HepG2 (cell line): ENCODE measurements around the gene PBLD. TPM values are rescaled to one million over a fixed set of nuclear protein-coding genes. Genes with fewer than 3 reads are reported as not detected.

Source experiments
- ATAC-seq: fragments of 200-7000 bp; cut with Tn5 transposase; 3 replicates; pipeline ENCODE4 v1.9.1; 2020; ENCODE audit warnings: mild to moderate bottlenecking, moderate library complexity
- BruUV-seq: library from RNA; stranded (reverse); fragments of 400-500 nt; replicated peaks from 2 replicates; lab custom pipeline; 2021; lab: Mats Ljungman, UMichigan
- CTCF ChIA-PET: fragments of 300-600 bp; formaldehyde crosslinking; extraction: SDS; loops from one replicate; lab custom pipeline; 2021; ENCODE audit warnings: low total read pairs, inconsistent platforms, low intra/inter-chr PET ratio; lab: Yijun Ruan, JAX
- POLR2A ChIA-PET: fragments of 350-600 bp; sonication (Branson Sonifier 250); formaldehyde crosslinking; loops from one replicate; lab custom pipeline; 2020; ENCODE audit warnings: antibody characterized with exemption, inconsistent platforms; lab: Yijun Ruan, JAX
- DNase-seq: peaks from one replicate; pipeline ENCODE4 v3.0.0-alpha.2; 2015; ENCODE audit warnings: low spot score
- FAIRE-seq: peaks from 3 replicates; lab custom pipeline; 2011; peaks lifted over from hg19 to GRCh38; lab: Jason Lieb, UNC
- H2AFZ ChIP-seq: one replicate; pipeline ENCODE4 v1.6.1; 2011; ENCODE audit warnings: low read length, inconsistent platforms
- H3K27ac ChIP-seq: fragments of 300-600 bp; 3 replicates; pipeline ENCODE4 v1.8.0; 2011; ENCODE audit warnings: mixed run types, mild to moderate bottlenecking, mixed read lengths, low read length, inconsistent platforms; ENCODE audit not compliant: insufficient read depth; ENCODE audit errors: extremely low read length
- H3K27me3 ChIP-seq, 2 experiments: fragments of 200-600 bp in 1 of 2; 2 replicates in 1 of 2; 3 replicates in 1 of 2; pipeline versions ENCODE4 v1.6.0 to v1.8.0; 2011; ENCODE audit warnings: low read length in 2 of 2, mild to moderate bottlenecking in 2 of 2, moderate library complexity in 2 of 2, inconsistent platforms in 1 of 2; ENCODE audit not compliant: insufficient read depth in 2 of 2, control insufficient read depth in 1 of 2
- H3K36me3 ChIP-seq, 2 experiments: fragments of 200-600 bp in 1 of 2; replicated peaks in 1 of 2; 2 replicates in 1 of 2; 3 replicates in 1 of 2; pipeline versions ENCODE4 v1.5.1 to v1.8.0; 2011; ENCODE audit warnings: low read length in 2 of 2, inconsistent platforms in 1 of 2; ENCODE audit not compliant: insufficient read depth in 2 of 2, control insufficient read depth in 1 of 2
- H3K4me1 ChIP-seq: 2 replicates; pipeline ENCODE4 v1.5.1; 2012; ENCODE audit warnings: low read length, inconsistent platforms; ENCODE audit not compliant: insufficient read depth
- H3K4me2 ChIP-seq: 2 replicates; pipeline ENCODE4 v1.6.0; 2011; ENCODE audit warnings: low read depth, low read length, inconsistent platforms
- H3K4me3 ChIP-seq, 3 experiments: fragments of 200-600 bp in 1 of 3; sonication (generic), shearing (Covaris generic) in 1 of 3; replicated peaks in 1 of 3; 2 replicates each; pipeline ENCODE4 v1.5.1; 2011 to 2016; ENCODE audit warnings: low read length in 3 of 3, inconsistent platforms in 2 of 3, low read depth in 2 of 3, mild to moderate bottlenecking in 2 of 3, control low read depth in 1 of 3, mixed read lengths in 1 of 3; ENCODE audit not compliant: insufficient read depth in 1 of 3
- H3K79me2 ChIP-seq: one replicate; pipeline ENCODE4 v1.6.1; 2011; ENCODE audit warnings: low read length, inconsistent platforms; ENCODE audit not compliant: insufficient read depth
- H3K9ac ChIP-seq: 2 replicates; pipeline ENCODE4 v1.6.0; 2011; ENCODE audit warnings: mild to moderate bottlenecking, low read depth, low read length, inconsistent platforms; ENCODE audit not compliant: insufficient read depth
- H3K9me3 ChIP-seq: 2 replicates; pipeline ENCODE4 v1.5.1; 2012; ENCODE audit warnings: mild to moderate bottlenecking, low read length
- H4K20me1 ChIP-seq: 2 replicates; pipeline ENCODE4 v1.6.0; 2011; ENCODE audit warnings: inconsistent platforms, mild to moderate bottlenecking, low read length, moderate library complexity; ENCODE audit not compliant: insufficient read depth
- CENPX ChIP-seq: sonication (generic); formaldehyde crosslinking; IDR thresholded peaks from 2 replicates; pipeline ENCODE4 v1.9.0; 2021; ENCODE audit warnings: mild to moderate bottlenecking, missing genetic modification reagents, moderate library complexity
- ERF ChIP-seq: IDR thresholded peaks from 2 replicates; pipeline ENCODE4 v1.6.1; 2018; ENCODE audit warnings: missing biosample characterization, missing genetic modification reagents
- HOXA3 ChIP-seq: sonication (generic); formaldehyde crosslinking; IDR thresholded peaks from 2 replicates; pipeline ENCODE4 v1.5.0; 2020; ENCODE audit warnings: missing genetic modification reagents
- IKZF4 ChIP-seq: sonication (generic); formaldehyde crosslinking; IDR thresholded peaks from 2 replicates; pipeline ENCODE4 v1.5.1; 2020; ENCODE audit warnings: borderline replicate concordance, mild to moderate bottlenecking, low read depth, missing genetic modification reagents; ENCODE audit errors: not compliant biosample characterization
- PHF21A ChIP-seq: sonication (generic); formaldehyde crosslinking; IDR thresholded peaks from 2 replicates; pipeline ENCODE4 v1.5.0; 2020; ENCODE audit warnings: mild to moderate bottlenecking, missing genetic modification reagents
- RAD21 ChIP-seq: fragments of 450-650 bp; formaldehyde crosslinking; IDR thresholded peaks from 2 replicates; pipeline ENCODE4 v1.5.0; 2020; ENCODE audit warnings: mild to moderate bottlenecking
- SMC3 ChIP-seq: IDR thresholded peaks from 2 replicates; pipeline ENCODE4 v1.6.1; 2011; ENCODE audit warnings: low read length, improper control_type of control experiment
- STAG1 ChIP-seq: sonication (generic); formaldehyde crosslinking; IDR thresholded peaks from 2 replicates; pipeline ENCODE4 v1.4.0; 2020; ENCODE audit warnings: missing genetic modification reagents
- STAT5B ChIP-seq: sonication (generic); formaldehyde crosslinking; IDR thresholded peaks from 2 replicates; pipeline ENCODE4 v1.4.0; 2020; ENCODE audit warnings: missing genetic modification reagents
- TRIM24 ChIP-seq: sonication (generic); formaldehyde crosslinking; IDR thresholded peaks from 2 replicates; pipeline ENCODE4 v1.8.0; 2022; ENCODE audit warnings: mild to moderate bottlenecking, missing genetic modification reagents
- XRCC5 ChIP-seq: fragments of 200-400 bp; formaldehyde crosslinking; optimal IDR thresholded peaks from 2 replicates; pipeline ENCODE3; 2017; ENCODE audit warnings: mild to moderate bottlenecking, low read length
- ZFX ChIP-seq: sonication (generic); formaldehyde crosslinking; IDR thresholded peaks from 2 replicates; pipeline ENCODE4 v1.4.0; 2020; ENCODE audit warnings: mild to moderate bottlenecking, low read depth, missing genetic modification reagents, moderate library complexity
- ZNF121 ChIP-seq: sonication (generic); formaldehyde crosslinking; IDR thresholded peaks from 2 replicates; pipeline ENCODE4 v1.5.0; 2020; ENCODE audit warnings: mild to moderate bottlenecking, missing genetic modification reagents
- ZNF143 ChIP-seq: sonication (generic); formaldehyde crosslinking; IDR thresholded peaks from 2 replicates; pipeline ENCODE4 v1.4.0; 2020; ENCODE audit warnings: missing genetic modification reagents
- ZNF460 ChIP-seq: sonication (generic); formaldehyde crosslinking; IDR thresholded peaks from 2 replicates; pipeline ENCODE4 v1.5.1; 2020; ENCODE audit warnings: missing genetic modification reagents, mild to moderate bottlenecking, borderline replicate concordance
- ZSCAN30 ChIP-seq: sonication (generic); formaldehyde crosslinking; IDR thresholded peaks from 2 replicates; pipeline ENCODE4 v1.5.0; 2020; ENCODE audit warnings: mild to moderate bottlenecking, missing genetic modification reagents
- WGBS: methylation state at CpG from one replicate; pipeline ENCODE4 v1.1.6; 2017; ENCODE audit warnings: low lambda C conversion rate; 5-methylcytosine and 5-hydroxymethylcytosine counted together
- in situ Hi-C: cut with HindIII; loops from 2 replicates; pipeline ENCODE4 v1.10.0; 2017; ENCODE audit warnings: low pct_unique_long_range_greater_than_20kb; ENCODE audit not compliant: extremely low pct_ligation_motif_present
- intact Hi-C: fragments of 100-400 bp; cut with micrococcal nuclease; formaldehyde crosslinking; loops from one replicate; pipeline ENCODE4 v1.10.0; 2022; ENCODE audit not compliant: unreplicated experiment
- polyA plus RNA-seq, 8 experiments: library from polyadenylated mRNA; depleted of rRNA in 3 of 8; stranded (reverse) in 7 of 8; unstranded in 1 of 8; fragments of >200 nt; fragmentation: Illumina TruSeq in 4 of 8; extraction: Trizol in 4 of 8; gene quantifications; 2 replicates each; pipeline versions ENCODE4 v1.2.1 to v1.2.3, GENCODE V29; 2011 to 2016; ENCODE audit warnings: low read depth in 4 of 8, missing spikeins in 1 of 8, mixed read lengths in 1 of 8; ENCODE audit not compliant: insufficient read depth in 1 of 8
- total RNA-seq, 5 experiments: library from RNA; depleted of rRNA; stranded (reverse); fragments of >200 nt; fragmentation: Illumina TruSeq; extraction: Trizol; gene quantifications; 2 replicates each; pipeline ENCODE4 v1.2.3, GENCODE V29; 2016; ENCODE audit warnings: low read depth in 1 of 5
- TF ChIP-seq, protein P1 (sequence below): sonication (generic); formaldehyde crosslinking; IDR thresholded peaks from 2 replicates; pipeline ENCODE4 v1.5.0; 2020; ENCODE audit warnings: mild to moderate bottlenecking, missing genetic modification reagents, moderate library complexity
- TF ChIP-seq, protein P2 (sequence below): sonication (generic); formaldehyde crosslinking; IDR thresholded peaks from 2 replicates; pipeline ENCODE4 v1.8.0; 2022; ENCODE audit warnings: mild to moderate bottlenecking, missing genetic modification reagents, moderate library complexity

PBLD gene
- total and polyA plus RNA-seq, 2 of the 13 experiments (the other 11 are each of a cell fraction or from before 2014, with no cell fraction given), result 0.42 to 3.1 TPM

- H3K79me2 ChIP-seq, result no peaks in the 10 kb centered on the region
- DNase-seq (no peak), ATAC-seq (no peak), FAIRE-seq (no peak)
- no peaks in the 10 kb centered on the region for H3K4me1 ChIP-seq
- H2AFZ ChIP-seq, result no peak overlapping the region
- BruUV-seq, result no TSS peak
- no peak overlapping the region for H3K27ac ChIP-seq
- TF ChIP-seq ZNF121 (0 out of 2 replicates have a peak, but pooled peaks have one; percentile 22), HOXA3 (CRISPR knock-in tag) (no peak), ZNF143 (CRISPR knock-in tag) (no peak), PHF21A (CRISPR knock-in tag) (no peak), STAT5B (CRISPR knock-in tag) (no peak)
- WGBS, result 97% methylated on average over 2 of the region's 2 CpGs
- no peaks in the 10 kb centered on the region for H3K9me3 ChIP-seq
- H4K20me1 ChIP-seq, result no peaks in the 10 kb centered on the region
- no peaks in the 10 kb centered on the region for H3K27me3 ChIP-seq
- H3K9ac ChIP-seq, result no peak overlapping the region
- POLR2A ChIA-PET, result no interaction called here
- H3K4me3 ChIP-seq, result no peak overlapping the region
- CTCF ChIA-PET, result no interaction called here
- in situ Hi-C loops (no loop called here), intact Hi-C loops (no loop called here)
- peaks cover 5 to 21% of the 10 kb centered on the region in 2 experiments; a peak in 4 of 5 replicates for H3K36me3 ChIP-seq
- no peak overlapping the region for H3K4me2 ChIP-seq
Measured at GRCh38 chr10:68353537-68353936, 20.8 kb upstream of the PBLD start.

DNA sequence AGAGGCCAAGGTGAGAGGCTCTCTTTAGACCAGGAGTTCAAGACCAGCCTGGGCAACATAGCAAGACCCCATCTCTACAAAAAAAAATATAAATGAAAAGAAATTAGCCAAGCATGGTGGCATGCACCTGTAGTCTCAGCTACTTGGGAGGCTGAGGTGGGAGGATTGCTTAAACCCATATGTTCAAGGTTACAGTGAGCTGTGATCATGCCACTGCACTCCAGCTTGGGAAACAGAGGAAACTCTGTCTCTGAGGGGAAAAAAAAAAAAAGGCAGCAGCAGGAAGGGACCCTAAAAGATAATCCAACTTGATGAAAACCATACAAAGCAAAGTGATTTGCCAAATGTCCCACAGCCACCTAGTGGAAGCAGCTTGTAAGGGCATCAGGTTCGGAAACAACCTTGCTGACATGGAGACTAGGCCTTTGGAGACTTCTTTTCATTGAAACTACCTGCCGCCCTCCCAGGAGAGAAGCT lies 15.6 kb upstream of the PBLD start:
- no peak overlapping the region for H3K4me2 ChIP-seq
- H3K27ac ChIP-seq, result no peak overlapping the region
- in situ Hi-C loops (no loop called here), intact Hi-C loops (loop anchor here (2.0 to 10.0 kb wide), 2 partner anchors 56 to 136 kb away; partner anchors contain the start of gene RUFY2)
- WGBS, result 49% methylated on average over 2 of the region's 2 CpGs
- no peak overlapping the region for H2AFZ ChIP-seq
- H3K9ac ChIP-seq, result no peak overlapping the region
- no peaks in the 10 kb centered on the region for H3K79me2 ChIP-seq
- FAIRE-seq (peak; percentile 87), ATAC-seq (peak; percentile 80), DNase-seq (peak; percentile 48)
- peaks cover under 1% of the 10 kb centered on the region; the same call in 1 of the 2 replicates for H4K20me1 ChIP-seq
- peaks cover 2 to 22% of the 10 kb centered on the region in 2 experiments for H3K36me3 ChIP-seq
- no peaks in the 10 kb centered on the region for H3K4me1 ChIP-seq
- no peaks in the 10 kb centered on the region for H3K9me3 ChIP-seq
- CTCF ChIA-PET, result interaction anchor here (1.1 kb wide), 1 partner anchor 135 kb away, joined by 5 read pairs; no protein-coding TSS in a partner anchor
- POLR2A ChIA-PET, result interaction anchor here (1.1 to 1.7 kb wide), 3 partner anchors 10 to 479 kb away, joined by 3 to 8 read pairs (median 3); partner anchors contain the start of genes HNRNPH3, PBLD and STOX1
- H3K4me3 ChIP-seq, result no peak overlapping the region
- no TSS peak for BruUV-seq
- no peaks in the 10 kb centered on the region for H3K27me3 ChIP-seq
- peak; percentile 56 for TF ChIP-seq STAG1 (CRISPR knock-in tag)
- TF ChIP-seq ZSCAN30 (CRISPR knock-in tag), result no peak
- peak; percentile 36 for TF ChIP-seq XRCC5
- TF ChIP-seq RAD21 (CRISPR knock-in tag), result 0 out of 2 replicates have a peak, but pooled peaks have one; percentile 18
- no peak for TF ChIP-seq TRIM24 (CRISPR knock-in tag)
- peak; percentile 21; the same call in 1 of the 2 replicates for TF ChIP-seq ZFX (CRISPR knock-in tag)
- TF ChIP-seq IKZF4, result no peak
- TF ChIP-seq ZNF460 (CRISPR knock-in tag), result peak; percentile 54; the same call in 1 of the 2 replicates
- TF ChIP-seq SMC3, result peak; percentile 46; the same call in 1 of the 2 replicates
- TF ChIP-seq, protein P1, sequence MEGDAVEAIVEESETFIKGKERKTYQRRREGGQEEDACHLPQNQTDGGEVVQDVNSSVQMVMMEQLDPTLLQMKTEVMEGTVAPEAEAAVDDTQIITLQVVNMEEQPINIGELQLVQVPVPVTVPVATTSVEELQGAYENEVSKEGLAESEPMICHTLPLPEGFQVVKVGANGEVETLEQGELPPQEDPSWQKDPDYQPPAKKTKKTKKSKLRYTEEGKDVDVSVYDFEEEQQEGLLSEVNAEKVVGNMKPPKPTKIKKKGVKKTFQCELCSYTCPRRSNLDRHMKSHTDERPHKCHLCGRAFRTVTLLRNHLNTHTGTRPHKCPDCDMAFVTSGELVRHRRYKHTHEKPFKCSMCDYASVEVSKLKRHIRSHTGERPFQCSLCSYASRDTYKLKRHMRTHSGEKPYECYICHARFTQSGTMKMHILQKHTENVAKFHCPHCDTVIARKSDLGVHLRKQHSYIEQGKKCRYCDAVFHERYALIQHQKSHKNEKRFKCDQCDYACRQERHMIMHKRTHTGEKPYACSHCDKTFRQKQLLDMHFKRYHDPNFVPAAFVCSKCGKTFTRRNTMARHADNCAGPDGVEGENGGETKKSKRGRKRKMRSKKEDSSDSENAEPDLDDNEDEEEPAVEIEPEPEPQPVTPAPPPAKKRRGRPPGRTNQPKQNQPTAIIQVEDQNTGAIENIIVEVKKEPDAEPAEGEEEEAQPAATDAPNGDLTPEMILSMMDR, result peak; percentile 77
- TF ChIP-seq, protein P2, sequence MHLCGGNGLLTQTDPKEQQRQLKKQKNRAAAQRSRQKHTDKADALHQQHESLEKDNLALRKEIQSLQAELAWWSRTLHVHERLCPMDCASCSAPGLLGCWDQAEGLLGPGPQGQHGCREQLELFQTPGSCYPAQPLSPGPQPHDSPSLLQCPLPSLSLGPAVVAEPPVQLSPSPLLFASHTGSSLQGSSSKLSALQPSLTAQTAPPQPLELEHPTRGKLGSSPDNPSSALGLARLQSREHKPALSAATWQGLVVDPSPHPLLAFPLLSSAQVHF (CRISPR knock-in tag), result no peak
- 0 out of 2 replicates have a peak, but pooled peaks have one; percentile 17 for TF ChIP-seq ERF (CRISPR knock-in tag)
- no peak for TF ChIP-seq CENPX
